Measurements from ENCODE around the gene CEACAM8.
"Not testable (repeated sequence)": the region's sequence is repeated elsewhere in the genome, so short reads cannot be mapped to it uniquely, and the experiment has no call there.

Gene CEACAM8

GRCh38 chr19:42594617-42595489 lies at the start of gene CEACAM8:
CEACAM8 (minus strand) TSS chr19:42594924; CDS start chr19:42594828, 96 bp downstream.
- DNase-seq = no peak

GRCh38 chr19:42639324-42640092 lies 44.8 kb upstream of the CEACAM8 start:
- not testable (repeated sequence) for DNase-seq

DNA sequence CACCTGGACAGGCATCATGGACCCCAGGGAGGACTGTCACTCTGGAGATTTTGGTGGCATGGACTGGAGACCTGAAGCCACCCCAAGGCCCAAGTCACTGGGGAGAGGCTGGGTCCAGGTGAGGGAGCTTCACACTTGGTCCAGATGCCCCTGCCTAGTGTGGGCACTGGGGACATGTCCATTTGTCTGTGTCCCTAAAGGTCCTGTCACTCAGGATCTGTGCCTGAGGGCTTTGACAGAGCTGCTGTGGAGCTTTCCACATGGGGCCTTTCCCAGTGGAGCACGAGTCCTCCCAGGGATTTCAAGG lies 40.5 kb upstream of the CEACAM8 start:
- DNase-seq = no peak

DNA sequence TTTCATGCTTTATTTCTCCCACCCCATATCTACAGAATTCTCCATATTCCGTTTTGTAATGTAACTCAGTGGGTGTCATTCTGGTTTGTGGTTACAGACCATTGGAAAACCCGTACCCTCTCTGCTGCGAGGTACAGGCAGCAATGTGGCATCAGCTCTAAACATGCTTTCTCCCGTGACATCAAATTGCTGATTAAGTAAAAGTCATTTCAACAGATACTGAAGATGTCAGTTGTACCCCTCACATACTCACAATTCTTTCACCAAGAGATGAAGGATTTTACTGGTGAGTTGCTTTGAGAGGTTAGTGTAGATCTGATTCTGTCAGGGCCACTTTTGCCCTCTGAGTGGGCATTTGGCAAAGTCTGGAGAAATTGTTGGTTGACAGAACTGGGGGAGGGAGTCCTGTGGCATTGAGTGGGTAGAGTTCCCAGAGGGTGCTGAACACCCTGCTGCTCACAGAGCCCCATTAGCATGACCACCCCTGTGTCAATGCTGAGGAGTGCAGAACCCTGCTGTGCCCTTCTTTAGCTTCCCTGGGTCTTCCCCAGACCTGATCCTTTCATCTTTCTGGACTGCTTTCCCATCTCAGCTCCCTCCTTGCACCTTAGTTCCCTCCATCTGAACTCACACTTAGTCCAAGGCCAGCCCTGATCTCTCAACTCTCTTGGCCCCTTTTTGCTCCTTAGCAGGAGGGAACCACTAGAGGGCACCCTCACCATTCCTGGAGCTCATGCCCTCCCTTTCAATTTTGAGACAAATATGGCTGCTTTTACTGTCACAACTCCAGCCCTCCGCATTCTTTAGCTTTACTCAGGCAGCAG lies 39.9 kb upstream of the CEACAM8 start:
- peak; percentile 20 for DNase-seq

- DNase-seq = no peak
These were observed 34.5 kb upstream of the CEACAM8 start for GRCh38 chr19:42629191-42629590.

- DNase-seq = no peak
These were observed 33.9 kb upstream of the CEACAM8 start for GRCh38 chr19:42628411-42629140.

DNA sequence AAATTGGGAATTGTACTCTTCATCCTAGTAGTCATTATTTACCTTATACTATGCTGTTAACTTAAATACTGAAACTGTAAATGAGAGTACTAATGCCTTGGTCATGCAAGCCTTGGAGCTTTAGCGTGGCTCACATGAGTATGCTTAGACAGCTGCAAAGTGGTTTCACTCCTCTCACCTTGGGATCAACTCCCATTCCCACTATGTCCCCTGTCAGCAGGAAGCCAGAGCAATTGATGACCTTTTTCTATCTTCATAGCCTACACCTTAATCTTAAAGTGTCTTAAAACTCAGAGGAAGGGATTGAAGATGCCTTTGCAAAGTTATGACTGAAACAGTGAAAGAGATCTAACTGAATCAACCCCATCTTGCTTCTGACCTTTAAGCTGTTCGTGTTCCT lies 33.2 kb upstream of the CEACAM8 start:
- no peak for DNase-seq

- DNase-seq = no peak
These were observed 31.5 kb upstream of the CEACAM8 start for GRCh38 chr19:42626181-42626580.

DNA sequence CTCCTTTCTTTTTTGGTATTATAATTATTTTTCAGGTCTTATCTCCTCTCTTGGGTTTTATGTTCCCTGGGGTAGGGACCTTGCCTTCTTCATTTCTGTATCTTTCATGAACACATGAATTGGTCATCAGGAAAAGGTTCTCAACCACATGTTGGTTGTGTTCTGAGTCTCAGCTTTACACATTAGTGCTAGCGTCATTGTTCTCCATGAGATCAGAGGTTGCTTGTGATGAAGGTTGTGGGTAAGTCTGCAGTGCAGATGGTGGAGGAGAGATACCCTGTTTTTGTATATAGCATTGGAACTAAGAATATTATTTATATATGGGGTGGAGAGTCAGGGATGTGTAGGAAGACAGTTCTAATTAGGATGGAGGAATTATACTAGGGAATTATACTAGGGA lies 24.5 kb upstream of the CEACAM8 start:
- no peak for DNase-seq

GRCh38 chr19:42613666-42614065 lies 18.9 kb upstream of the CEACAM8 start:
- no peak for DNase-seq

DNA sequence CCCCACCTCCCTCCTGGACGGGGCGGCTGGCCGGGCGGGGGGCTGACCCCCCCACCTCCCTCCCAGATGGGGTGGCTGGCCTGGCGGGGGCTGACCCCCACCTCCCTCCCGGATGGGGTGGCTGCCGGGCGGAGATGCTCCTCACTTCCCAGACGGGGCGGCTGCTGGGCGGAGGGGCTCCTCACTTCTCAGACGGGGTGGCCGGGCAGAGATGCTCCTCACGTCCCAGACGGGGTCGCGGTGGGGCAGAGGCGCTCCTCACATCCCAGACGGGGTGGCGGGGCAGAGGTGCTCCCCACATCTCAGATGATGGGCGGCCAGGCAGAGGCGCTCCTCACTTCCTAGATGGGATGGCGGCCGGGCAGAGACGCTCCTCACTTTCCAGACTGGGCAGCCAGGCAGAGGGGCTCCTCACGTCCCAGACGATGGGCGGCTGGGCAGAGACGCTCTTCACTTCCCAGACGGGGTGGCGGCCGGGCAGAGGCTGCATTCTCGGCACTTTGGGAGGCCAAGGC lies 15.7 kb upstream of the CEACAM8 start:
- DNase-seq = not testable (repeated sequence)

DNA sequence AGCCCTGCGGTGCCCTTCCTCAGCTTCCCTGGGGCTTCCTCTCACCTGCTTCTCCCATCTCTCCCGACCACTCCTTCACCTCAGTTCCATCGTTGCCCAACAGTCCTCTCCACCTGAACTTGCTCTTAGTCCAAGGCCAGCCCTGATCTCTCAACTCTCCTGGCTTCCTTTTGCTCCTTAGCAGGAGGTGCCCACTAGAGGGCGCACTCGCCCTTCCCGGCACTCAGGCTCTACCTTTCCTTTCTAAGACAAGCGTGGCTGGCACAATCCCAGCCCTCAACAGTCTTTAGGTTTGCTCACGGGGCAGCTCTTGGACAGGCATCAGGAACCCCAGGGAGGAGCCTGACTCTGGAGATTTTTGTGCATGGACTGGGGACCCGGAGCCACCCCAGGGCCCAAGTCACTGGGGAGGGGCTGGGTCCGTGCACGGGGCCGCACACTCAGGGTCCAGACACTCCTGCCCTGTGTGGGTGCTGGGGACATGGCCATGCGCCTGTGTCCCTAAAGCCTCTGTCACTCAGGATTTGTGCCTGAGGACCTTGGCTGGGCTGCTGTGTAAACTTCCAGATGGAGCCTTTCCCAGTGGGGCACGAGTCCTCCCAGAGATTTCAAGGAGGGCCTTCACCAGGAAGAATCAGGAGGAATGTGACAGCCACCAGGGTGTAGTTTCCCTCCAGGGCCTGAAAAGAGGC lies 12.1 kb upstream of the CEACAM8 start:
- DNase-seq = peak; percentile 21

GRCh38 chr19:42601811-42602443 lies 7.2 kb upstream of the CEACAM8 start:
- no peak for DNase-seq

GRCh38 chr19:42596391-42597072 lies 1.8 kb upstream of the CEACAM8 start:
- DNase-seq = no peak

DNA sequence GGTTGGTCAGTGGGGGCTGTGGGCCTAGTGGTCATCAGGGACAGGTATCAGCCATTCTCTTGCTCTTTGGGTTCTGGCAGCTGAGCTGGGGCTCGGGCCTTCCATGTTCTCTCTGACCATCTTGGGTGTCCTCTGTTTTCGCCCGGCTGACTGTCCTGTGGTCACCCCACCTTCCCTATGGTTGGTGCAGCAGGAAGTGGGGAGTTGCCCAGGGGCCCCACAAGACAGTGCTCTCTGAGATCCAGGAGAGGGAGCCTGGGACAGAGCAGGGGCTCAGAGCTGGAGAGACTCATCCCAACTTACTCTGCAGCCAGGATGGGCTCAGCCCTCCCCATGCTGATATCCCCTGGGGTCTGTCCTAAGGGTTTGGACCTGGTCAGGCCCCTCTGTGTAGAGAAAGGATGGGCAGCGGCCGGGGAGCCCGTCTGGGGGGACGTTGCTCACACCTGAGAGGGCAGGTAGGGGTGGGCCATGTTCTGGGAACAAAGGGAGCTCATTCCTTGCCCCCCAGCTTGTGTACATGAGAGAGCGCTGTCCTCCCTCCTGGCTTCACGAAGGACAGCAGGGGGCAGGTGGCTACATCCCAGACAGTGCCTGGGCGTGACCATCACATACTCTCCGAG lies 937 bp upstream of the CEACAM8 start:
- no peak for DNase-seq

DNA sequence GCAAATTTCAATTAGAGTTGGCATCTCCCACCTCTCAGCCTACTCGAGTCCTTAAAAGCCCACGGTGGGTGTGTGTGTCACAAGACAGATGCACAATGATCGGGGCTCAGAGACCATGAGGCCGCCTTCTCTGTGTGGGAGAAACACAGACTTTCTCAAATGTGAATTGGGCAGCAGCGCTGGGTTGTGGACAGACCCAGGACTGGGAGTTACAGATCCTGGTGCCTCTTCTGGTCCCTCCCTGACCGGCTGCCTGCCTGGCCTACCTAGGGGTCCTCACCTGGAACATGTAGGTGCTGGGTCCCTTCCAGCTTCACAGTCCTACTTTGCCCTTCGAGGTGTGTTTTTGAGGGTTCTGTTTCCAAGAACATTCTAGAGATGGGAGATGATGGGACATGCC lies 4.9 kb downstream of the CEACAM8 start:
- no peak for DNase-seq

DNA sequence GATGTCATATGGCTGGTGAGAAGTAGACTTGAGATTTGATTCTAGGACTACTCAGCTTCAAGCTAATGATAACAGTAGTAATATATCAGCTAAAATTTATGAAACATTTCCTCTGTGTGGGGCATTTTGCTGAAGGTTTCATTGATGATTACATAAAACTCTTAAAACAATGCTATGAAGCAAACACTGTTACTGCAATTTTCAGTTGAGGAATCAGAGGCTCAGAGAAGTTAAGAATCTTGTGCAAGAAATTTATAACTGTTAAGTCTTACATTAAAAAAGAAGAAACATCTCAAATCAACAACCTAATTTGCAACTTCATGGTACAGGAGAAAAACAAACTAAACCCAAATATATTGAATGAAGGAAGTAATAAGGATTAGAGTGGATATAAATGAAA lies 10.3 kb downstream of the CEACAM8 start:
- no peak for DNase-seq

- no peak for DNase-seq
These were observed 17.7 kb downstream of the CEACAM8 start for GRCh38 chr19:42577016-42577415.

DNA sequence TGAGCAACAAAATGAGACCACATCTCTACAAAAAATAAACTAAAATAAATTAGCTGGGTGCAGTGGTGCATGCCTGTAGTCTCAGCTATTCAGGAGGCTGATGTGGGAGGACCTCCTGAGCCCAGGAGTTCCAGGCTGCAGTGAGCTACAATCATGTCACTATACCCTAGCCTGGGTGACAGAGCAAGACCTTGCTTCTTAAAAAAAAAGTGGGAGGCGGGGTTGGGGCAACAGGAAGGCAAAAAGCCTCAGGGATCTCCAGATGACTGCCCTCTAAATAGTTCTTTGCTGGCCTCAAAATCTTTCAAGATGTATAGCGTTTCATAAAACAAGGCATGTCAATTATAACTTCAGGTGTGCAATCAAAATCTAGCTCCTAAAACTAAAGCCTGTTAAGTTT lies 18.5 kb downstream of the CEACAM8 start:
- no peak for DNase-seq

GRCh38 chr19:42573642-42574041 lies 21.1 kb downstream of the CEACAM8 start:
- no peak for DNase-seq
